Stimulated activated CD4-positive, alpha-beta T cell treated with anti-CD3 and anti-CD28 coated beads, Interleukin-4, amount 100 ng/mL, for 4 hours (primary cell): ENCODE data around the gene IGFBP4.
A peak's percentile ranks its signal among the peaks of the same experiment; 100 is the strongest.
"Not testable (repeated sequence)": the region's sequence is repeated elsewhere in the genome, so short reads cannot be mapped to it uniquely, and the experiment has no call there.

Source experiments
- DNase-seq, 2 experiments: peaks; one replicate each; pipeline ENCODE4 v3.0.0-alpha.2; 2020

Gene IGFBP4

DNA sequence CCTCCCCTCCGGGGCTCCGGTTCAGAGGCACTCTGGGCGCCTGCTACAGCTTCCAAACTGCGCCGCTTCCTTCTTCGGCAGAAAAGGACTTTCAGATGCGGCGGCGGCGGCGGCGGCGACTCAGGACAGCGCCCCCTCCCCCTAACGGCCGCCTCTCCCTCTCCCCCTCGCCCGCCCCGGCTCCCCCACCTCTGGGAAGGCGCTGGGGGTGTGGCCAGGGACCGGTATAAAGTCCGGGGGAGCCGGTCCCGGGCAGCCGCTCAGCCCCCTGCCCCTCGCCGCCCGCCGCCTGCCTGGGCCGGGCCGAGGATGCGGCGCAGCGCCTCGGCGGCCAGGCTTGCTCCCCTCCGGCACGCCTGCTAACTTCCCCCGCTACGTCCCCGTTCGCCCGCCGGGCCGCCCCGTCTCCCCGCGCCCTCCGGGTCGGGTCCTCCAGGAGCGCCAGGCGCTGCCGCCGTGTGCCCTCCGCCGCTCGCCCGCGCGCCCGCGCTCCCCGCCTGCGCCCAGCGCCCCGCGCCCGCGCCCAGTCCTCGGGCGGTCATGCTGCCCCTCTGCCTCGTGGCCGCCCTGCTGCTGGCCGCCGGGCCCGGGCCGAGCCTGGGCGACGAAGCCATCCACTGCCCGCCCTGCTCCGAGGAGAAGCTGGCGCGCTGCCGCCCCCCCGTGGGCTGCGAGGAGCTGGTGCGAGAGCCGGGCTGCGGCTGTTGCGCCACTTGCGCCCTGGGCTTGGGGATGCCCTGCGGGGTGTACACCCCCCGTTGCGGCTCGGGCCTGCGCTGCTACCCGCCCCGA is at the start of gene IGFBP4:
Gene IGFBP4 (plus strand): TSS at position 255 of the 792 bp plus-strand sequence. CDS start 286 bp downstream, at position 541.
- DNase-seq: peak; percentile 51 to 65

DNA sequence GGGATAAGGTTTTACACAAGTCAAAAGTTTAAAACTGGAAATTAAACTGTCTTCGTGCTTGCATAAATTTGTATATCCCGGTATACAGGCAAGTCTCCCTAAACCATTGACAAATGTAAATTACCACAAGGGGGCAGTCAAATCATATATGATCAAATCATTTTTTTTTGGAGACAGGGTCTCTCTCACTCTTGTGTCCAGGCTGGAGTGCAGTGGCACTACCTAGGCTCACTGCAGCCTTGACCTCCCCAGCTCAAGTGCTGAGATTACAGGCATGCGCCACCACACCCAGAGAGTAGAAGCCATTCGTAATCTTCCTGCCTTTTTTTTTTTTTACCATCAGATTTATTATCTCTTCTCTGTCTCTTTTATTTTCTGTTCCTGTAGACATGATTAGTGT is 44.1 kb upstream of the IGFBP4 start:
- no peak for DNase-seq

GRCh38 chr17:40402668-40403067 is 40.6 kb upstream of the IGFBP4 start:
- no peak for DNase-seq

- DNase-seq: no peak
These were observed 39.2 kb upstream of the IGFBP4 start for GRCh38 chr17:40404003-40404402.

DNA sequence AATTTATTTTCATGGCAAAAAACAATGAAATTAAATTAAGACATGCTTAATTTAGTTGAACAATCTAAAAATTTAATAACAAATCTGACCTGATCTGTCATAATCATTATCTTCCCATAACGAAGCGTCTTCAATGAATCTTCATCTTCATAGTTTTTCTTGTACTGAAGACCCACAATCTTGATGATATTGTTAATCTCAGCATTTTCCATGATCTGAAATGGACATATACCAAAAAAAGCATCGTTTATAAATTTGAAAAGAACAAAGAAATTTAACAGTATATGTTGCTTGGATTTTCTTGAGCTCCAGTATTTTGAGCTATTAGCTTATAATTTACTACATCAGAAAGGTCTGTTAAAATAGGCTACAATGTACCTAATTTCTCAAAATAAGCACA is 35.8 kb upstream of the IGFBP4 start:
- DNase-seq: no peak

DNA sequence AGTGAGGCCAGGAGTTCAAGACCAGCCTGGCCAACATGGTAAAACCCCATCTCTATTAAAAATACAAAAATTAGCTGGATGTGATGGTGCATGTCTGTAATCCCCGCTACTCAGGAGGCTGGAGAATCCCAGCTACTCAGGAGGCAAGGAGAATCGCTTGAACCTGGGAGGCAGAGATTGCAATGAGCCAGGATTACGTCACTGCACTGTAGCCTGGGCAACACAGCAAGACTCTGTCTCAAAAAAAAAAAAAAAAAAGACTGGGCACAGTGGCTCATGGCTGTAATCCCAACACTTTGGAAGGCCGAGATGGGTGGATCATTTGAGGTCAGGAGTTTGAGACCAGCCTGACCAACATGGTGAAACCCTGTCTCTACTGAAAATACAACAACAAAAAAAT is 33.7 kb upstream of the IGFBP4 start:
- not testable (repeated sequence) for DNase-seq

- no peak for DNase-seq
These were observed 33.2 kb upstream of the IGFBP4 start for GRCh38 chr17:40410082-40410481.

- DNase-seq: no peak
These were observed 31.4 kb upstream of the IGFBP4 start for GRCh38 chr17:40411821-40412220.

- no peak for DNase-seq
These were observed 30.4 kb upstream of the IGFBP4 start for GRCh38 chr17:40412880-40413279.

GRCh38 chr17:40414312-40414711 is 28.9 kb upstream of the IGFBP4 start:
- DNase-seq: not testable (repeated sequence)

GRCh38 chr17:40415390-40415789 is 27.9 kb upstream of the IGFBP4 start:
- no peak for DNase-seq

DNA sequence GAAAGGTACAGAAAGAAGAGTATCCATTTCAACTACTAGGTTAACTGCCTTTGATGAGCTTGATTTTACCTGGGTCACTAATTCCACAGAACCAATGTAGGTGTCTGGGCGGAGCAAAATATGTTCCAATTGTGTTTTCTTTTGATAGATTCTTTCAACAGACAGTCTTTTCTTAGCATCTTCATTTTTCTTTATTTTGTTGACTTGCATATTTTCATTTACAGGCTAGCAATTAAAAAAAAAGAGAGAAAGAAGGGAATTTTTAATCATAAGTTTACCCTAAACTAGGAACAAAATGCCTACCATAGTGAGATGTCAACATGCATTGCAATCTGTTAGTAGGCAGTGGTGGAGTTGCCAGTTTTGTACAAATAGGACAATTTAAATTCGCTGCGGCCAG is 26.6 kb upstream of the IGFBP4 start:
- DNase-seq: no peak

DNA sequence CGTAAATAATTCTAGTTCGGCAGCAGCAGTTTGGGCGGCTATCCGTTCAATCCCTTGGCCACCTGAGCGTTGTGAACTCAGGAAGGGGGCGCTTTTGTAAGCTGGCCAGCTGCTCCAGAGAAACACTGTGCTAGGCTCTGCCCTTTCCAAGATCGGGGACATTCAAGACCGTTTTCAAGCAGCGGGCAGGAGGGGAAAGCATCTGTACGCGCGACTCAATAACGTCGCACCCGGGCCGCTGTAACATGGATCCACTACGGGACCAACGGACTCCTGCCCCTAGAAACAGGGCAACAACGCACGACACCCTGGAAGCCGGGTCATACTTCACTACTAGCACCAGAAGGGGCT is 26.0 kb upstream of the IGFBP4 start:
- no peak for DNase-seq

DNA sequence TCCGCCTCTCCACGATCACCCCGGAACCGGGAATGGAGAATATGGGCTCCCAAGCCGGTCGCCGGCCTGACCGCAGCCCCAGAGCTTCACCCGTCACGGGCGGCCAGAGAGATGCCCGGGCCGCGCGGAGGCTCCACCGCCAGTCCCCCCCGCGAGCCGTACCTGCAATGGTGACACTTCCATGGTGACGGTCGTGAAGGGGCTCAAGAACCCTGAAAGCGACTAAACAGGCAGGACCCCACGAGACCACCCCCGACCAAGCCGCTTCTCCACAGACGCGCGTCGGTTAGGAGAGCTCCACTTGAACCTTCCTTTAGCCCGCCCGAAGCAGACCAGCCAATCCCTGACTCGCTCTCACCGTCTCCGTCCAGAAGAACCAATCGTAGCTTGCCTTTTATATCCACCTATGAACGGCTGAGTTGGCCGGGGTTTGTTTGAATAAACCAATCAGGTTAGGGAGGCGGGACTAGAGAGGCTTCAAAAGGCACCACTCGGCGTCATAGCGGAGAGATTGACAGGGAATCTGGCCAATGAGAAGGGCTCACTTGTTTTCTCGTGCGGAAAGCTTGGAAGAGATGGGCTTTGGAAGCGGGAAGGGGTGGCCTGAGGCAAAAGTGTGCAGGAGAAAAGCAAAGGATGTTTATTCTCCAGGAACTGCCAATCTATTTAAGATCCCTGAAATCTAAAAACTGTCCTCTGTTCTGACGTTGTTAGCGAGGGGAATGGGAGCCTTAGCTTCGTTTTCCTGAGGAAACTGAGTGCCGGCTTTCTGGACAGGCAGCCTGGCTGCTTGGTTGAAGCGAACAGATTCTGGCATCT is 25.4 kb upstream of the IGFBP4 start, which contains the start of gene TOP2A:
Gene TOP2A (minus strand): TSS at position 288 of the 819 bp plus-strand sequence. CDS start 105 bp downstream, at position 183.
- peak; percentile 80 to 94 for DNase-seq

- DNase-seq: no peak
These were observed 24.9 kb upstream of the IGFBP4 start for GRCh38 chr17:40418428-40418706.

DNA sequence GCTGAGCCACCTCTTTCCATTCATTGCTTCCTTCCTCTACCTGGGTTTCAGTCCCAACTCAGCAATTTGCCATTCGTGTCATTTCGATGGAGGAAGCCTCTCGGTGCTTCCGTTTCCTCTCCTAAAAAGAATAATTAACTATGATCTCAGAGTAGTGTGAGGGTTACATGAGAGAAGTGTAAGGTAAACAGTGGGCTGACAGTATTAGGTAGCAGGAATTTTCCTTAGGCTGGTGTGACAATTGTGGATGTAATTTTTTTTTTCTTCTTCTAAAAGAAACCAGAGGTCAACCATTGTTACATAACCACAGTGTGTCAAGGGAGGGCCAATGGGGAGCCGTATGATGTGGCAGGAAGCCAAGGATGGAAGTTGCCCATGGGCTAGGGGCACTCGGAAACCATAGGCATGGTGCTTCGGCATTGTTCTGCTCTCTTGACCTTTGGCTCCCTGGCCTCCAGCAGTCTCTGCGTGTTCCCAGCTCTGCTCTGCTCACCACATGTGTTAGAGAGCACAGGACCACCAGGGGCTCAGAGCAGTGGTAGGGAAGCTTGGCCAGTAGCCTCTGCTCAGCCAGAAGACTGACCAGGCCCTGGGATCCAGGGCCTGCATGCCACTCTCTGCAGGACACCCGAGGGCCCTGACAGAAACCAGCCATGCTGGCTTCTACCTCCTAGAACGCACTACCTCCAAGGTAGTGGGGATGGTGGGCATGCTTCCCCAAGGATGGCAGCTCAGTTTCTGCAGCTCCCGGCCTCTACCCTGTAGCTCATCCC is 23.5 kb upstream of the IGFBP4 start:
- DNase-seq: no peak

- no peak for DNase-seq
These were observed 20.1 kb upstream of the IGFBP4 start for GRCh38 chr17:40422990-40423633.

- no peak for DNase-seq
These were observed 17.5 kb upstream of the IGFBP4 start for GRCh38 chr17:40425741-40426140.

DNA sequence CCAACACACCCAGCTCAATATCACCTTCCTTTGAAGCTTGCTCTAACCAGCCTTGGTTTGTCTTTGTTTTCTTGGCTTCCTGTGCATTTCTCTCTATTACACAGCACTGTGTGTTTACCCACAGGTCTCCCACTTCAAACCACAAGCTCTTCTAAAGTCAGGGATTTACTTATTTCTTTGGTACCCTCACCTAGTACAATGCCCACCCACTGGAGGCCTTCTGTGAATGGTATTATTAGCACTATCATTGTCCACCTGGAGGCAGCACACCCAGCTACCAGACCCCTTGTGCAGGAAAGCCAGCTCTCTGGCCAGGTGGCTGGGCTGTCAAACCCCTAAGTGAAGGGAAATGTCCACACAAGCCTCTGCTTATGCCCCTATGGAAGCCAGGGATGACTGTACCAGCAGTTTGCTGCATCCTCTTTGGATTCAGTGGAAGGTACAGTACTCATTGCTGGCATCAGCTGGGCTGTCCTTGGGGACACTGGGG is 16.2 kb upstream of the IGFBP4 start:
- no peak for DNase-seq

DNA sequence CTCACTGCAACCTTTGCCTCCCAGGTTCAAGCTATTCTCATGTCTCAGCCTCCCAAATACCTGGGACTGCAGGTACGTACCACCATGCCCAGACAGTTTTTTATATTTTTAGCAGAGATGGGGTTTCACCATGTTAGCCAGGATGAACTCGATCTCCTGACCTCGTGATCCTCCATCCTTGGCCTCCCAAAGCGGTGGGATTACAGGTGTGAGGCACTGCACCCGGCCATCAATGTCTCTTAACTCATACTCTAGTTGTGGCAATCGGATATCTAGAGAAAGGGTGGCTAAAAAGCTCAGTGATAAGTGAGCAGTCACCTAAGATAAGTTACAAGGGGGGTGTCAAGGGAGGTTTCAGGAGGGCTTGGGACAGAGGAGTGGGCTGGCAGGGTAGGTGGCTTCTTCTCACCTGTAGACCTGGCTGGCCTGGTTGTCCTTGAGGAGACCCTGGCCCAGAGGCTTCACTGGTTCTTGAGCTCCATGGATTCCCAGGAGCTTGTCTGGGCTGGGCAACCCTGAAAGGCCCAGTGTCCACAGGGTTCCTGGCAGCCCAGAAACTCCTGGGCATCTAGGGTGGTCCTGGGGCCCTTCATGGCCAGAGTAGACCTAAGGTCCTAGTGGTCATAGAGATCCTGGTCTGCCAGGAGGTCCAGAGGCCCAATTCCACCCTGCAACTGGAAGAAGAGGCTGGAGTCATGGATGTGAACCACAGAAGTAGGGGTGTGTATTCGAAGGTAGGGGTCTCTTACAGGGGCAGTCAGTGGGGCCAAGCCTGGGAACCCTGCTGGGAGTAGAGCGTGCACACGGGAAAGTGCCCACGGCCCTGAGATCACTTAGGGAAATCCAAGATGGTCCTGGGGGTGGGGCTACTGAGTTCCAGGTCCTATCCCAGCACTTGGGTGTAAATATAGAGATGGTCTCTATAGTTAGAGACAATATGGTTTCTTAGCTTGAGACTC is 12.7 kb upstream of the IGFBP4 start:
- no peak for DNase-seq

- no peak for DNase-seq
These were observed 12.0 kb upstream of the IGFBP4 start for GRCh38 chr17:40431231-40431602.
